ENCODE measurements around the gene ASIC4. TPM values are rescaled to one million over a fixed set of nuclear protein-coding genes. Genes with fewer than 3 reads are reported as not detected.
A peak's percentile ranks its signal among the peaks of the same experiment; 100 is the strongest.

ASIC4 gene
- total and polyA plus RNA-seq, 2 donors from 2014 or later: not detected

- no peak overlapping the region for H3K9ac ChIP-seq (ENCODE audit: low read length in 3 of 3)
- intact Hi-C loops (cut with DNase I): no loop called here
- no peak for FAIRE-seq
- no peak overlapping the region for H3K27ac ChIP-seq (ENCODE audit: low read depth in 2 of 2, low read length in 2 of 2)
- H3K4me3 ChIP-seq (ENCODE audit: low read length in 3 of 3): no peak overlapping the region
- H3K4me1 ChIP-seq (ENCODE audit: control insufficient read depth in 2 of 3, insufficient read depth in 2 of 3, low read depth in 1 of 3, low read length in 3 of 3): peaks cover 0 to 11% (median 10%) of the 10 kb centered on the region in 3 donors
- TF ChIP-seq CTCF (IDR thresholded peaks at IDR 0.05; ENCODE audit: borderline replicate concordance, extremely low read depth, insufficient read depth): no peak
- peak in 1 of 5 donors; percentile 69 for DNase-seq
- no peaks in the 10 kb centered on the region for H3K9me3 ChIP-seq (ENCODE audit: control insufficient read depth in 2 of 3, insufficient read depth in 1 of 3, low read length in 3 of 3)
- H3K36me3 ChIP-seq (ENCODE audit: control insufficient read depth in 2 of 3, insufficient read depth in 3 of 3, low read length in 3 of 3): peaks cover 3 to 8% (median 7%) of the 10 kb centered on the region in 3 donors
- no peaks in the 10 kb centered on the region for H3K27me3 ChIP-seq (ENCODE audit: control insufficient read depth, insufficient read depth, low read length)
Observed at GRCh38 chr2:219567791-219568361, 53.6 kb downstream of the ASIC4 start.

GRCh38 chr2:219569041-219569440, 54.8 kb downstream of the ASIC4 start:
- intact Hi-C loops (cut with DNase I): no loop called here
- Histone ChIP-seq H3K27me3 (ENCODE audit: control insufficient read depth, insufficient read depth, low read length) (no peaks in the 10 kb centered on the region), H3K9ac (ENCODE audit: low read length in 3 of 3) (no peak overlapping the region), H3K4me3 (ENCODE audit: low read length in 3 of 3) (no peak overlapping the region), H3K27ac (ENCODE audit: low read depth in 2 of 2, low read length in 2 of 2) (no peak overlapping the region), H3K4me1 (ENCODE audit: control insufficient read depth in 2 of 3, insufficient read depth in 2 of 3, low read depth in 1 of 3, low read length in 3 of 3) (peaks cover 0 to 11% (median 10%) of the 10 kb centered on the region in 3 donors), H3K9me3 (ENCODE audit: control insufficient read depth in 2 of 3, insufficient read depth in 1 of 3, low read length in 3 of 3) (no peaks in the 10 kb centered on the region), H3K36me3 (ENCODE audit: control insufficient read depth in 2 of 3, insufficient read depth in 3 of 3, low read length in 3 of 3) (peaks cover 0 to 4% (median 3%) of the 10 kb centered on the region in 3 donors)
- no peak for TF ChIP-seq CTCF (IDR thresholded peaks at IDR 0.05; ENCODE audit: borderline replicate concordance, extremely low read depth, insufficient read depth)
- peak in 3 of 5 donors; percentile 34 to 56 (median 55) for DNase-seq
- no peak for FAIRE-seq

- Histone ChIP-seq H3K4me3 (ENCODE audit: low read length in 3 of 3) (peak overlapping the region in 1 of 3 donors; percentile 55), H3K9ac (ENCODE audit: low read length in 3 of 3) (no peak overlapping the region), H3K36me3 (ENCODE audit: control insufficient read depth in 2 of 3, insufficient read depth in 3 of 3, low read length in 3 of 3) (peaks cover 0 to 4% (median 0%) of the 10 kb centered on the region in 3 donors), H3K9me3 (ENCODE audit: control insufficient read depth in 2 of 3, insufficient read depth in 1 of 3, low read length in 3 of 3) (no peaks in the 10 kb centered on the region), H3K27ac (ENCODE audit: low read depth in 2 of 2, low read length in 2 of 2) (no peak overlapping the region), H3K4me1 (ENCODE audit: control insufficient read depth in 2 of 3, insufficient read depth in 2 of 3, low read depth in 1 of 3, low read length in 3 of 3) (peaks cover 0 to 11% (median 10%) of the 10 kb centered on the region in 3 donors), H3K27me3 (ENCODE audit: control insufficient read depth, insufficient read depth, low read length) (no peaks in the 10 kb centered on the region)
- intact Hi-C loops (cut with DNase I): no loop called here
- TF ChIP-seq CTCF (IDR thresholded peaks at IDR 0.05; ENCODE audit: borderline replicate concordance, extremely low read depth, insufficient read depth): no peak
- DNase-seq: no peak
- FAIRE-seq: no peak
Observed at GRCh38 chr2:219569635-219570034, 55.4 kb downstream of the ASIC4 start.
